Measurements from ENCODE around the gene TMTC3. TPM values are rescaled to one million over a fixed set of nuclear protein-coding genes. Genes with fewer than 3 reads are reported as not detected.
"Not testable (repeated sequence)": the region's sequence is repeated elsewhere in the genome, so short reads cannot be mapped to it uniquely, and the experiment has no call there.

Gene TMTC3
- total RNA-seq, 2 donors from 2014 or later = 13.0 to 15.2 TPM

GRCh38 chr12:88207921-88208620 is 66.0 kb downstream of the TMTC3 start:
- ATAC-seq (no peak), DNase-seq (no peak)
- intact Hi-C loops (cut with DNase I, micrococcal nuclease) = no loop called here

DNA sequence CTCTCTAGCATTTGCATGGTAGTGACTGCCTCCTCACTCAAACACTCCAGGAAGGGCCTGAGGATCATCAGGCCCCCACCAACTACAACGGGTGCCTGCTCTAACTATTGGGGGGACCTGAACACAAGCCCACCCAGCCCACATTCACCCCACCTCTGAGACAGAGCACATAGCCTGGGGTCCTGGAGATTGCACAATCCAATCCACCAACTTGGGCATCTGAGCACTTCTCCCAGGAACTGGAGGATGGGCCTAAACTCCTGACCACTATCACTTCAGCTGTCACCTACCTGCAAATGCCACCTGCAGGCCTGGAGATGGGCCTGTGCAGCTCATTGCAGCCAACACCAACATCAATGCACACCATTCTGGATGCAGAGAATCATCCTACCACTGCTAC is 66.6 kb downstream of the TMTC3 start:
- intact Hi-C loops (cut with DNase I, micrococcal nuclease) = no loop called here
- no peak for ATAC-seq
- DNase-seq = no peak

DNA sequence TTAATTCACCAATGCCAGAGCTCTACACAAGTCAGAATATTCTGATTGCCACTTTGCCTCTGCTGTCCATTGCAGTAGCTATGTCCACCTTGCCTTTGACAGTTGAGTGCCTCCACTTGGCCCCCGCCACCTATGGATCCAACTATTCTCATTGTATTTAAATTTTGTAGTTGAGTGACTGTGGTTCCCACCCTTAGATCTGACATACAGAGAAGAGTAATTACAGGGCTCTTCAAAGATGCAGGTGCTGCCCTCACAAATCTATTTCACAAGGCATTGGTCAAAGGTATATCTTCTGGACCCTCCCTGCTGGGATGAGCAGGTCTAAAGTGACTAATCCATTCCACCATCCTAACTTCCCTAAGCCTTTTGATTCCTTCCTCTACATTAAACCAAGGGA is 68.2 kb downstream of the TMTC3 start:
- ATAC-seq; intact Hi-C loops (cut with DNase I, micrococcal nuclease): not testable (repeated sequence)

DNA sequence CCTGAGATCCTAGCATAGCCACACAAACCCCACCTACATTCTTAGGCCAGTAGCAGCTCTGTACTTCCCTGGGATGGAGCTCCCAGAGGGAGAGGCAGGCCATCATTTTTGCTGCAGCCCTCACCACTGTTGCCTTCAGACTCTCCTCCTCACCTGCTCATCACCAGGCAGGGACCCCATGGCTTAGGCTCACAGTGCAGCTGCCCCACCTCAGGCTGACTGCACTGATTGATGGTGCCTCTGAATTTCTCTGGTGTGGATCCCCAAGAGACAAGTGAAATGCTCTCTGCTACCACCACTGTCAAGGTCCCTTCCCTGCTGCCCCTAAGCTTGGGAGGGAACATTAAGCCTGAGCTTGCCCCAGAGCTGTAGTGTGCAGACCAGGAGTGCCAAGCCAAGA is 76.2 kb downstream of the TMTC3 start:
- ATAC-seq (no peak), DNase-seq (no peak)
- intact Hi-C loops (cut with DNase I, micrococcal nuclease) = no loop called here

More for the DNA sequence above, 68.2 kb downstream of the TMTC3 start:
- DNase-seq = not testable (repeated sequence)

DNA sequence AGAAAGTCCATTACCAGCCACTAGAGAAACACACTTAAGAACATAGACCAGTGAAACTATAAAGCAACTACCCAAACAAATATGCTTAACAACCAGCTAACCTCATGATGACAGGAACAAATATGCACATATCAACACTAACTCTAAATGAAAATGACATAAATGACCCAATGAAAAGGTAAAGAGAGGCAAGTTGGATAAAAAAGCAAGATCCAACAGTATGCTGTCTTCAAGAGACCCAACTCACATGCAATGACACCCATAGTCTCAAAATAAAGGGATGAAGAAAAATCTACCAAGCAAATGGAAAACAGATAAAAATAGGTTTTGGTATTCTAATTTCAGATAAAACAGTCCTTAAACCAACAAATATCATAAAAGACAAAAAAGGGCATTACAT is 77.8 kb downstream of the TMTC3 start:
- intact Hi-C loops (cut with DNase I, micrococcal nuclease) = no loop called here
- no peak for DNase-seq
- ATAC-seq = no peak

- intact Hi-C loops (cut with DNase I, micrococcal nuclease) = no loop called here
- no peak for DNase-seq
- no peak for ATAC-seq
These were observed 81.4 kb downstream of the TMTC3 start for GRCh38 chr12:88223519-88223918.

GRCh38 chr12:88225776-88226175 is 83.7 kb downstream of the TMTC3 start:
- DNase-seq (no peak), ATAC-seq (no peak)
- intact Hi-C loops (cut with DNase I, micrococcal nuclease) = no loop called here

DNA sequence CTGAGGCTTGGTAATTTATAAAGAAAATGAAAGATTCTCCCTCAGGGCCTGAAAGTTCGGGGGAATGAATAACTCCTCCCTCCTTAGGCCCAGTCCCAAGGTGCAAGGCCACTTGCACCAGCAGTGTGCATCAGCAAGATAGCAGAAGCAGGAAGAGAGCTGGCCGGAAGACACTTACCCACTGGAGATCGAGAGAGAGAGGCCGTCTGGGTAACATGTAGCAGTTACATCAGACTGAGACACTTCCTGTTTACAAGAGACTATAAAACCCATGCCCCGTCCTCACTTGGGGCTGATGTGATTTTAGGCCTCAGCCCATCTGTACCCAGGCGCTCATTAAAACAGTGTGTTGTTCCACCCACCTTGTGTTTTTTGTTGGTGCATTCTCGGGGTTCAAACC is 85.2 kb downstream of the TMTC3 start:
- DNase-seq = no peak
- intact Hi-C loops (cut with DNase I, micrococcal nuclease) = no loop called here
- no peak for ATAC-seq

DNA sequence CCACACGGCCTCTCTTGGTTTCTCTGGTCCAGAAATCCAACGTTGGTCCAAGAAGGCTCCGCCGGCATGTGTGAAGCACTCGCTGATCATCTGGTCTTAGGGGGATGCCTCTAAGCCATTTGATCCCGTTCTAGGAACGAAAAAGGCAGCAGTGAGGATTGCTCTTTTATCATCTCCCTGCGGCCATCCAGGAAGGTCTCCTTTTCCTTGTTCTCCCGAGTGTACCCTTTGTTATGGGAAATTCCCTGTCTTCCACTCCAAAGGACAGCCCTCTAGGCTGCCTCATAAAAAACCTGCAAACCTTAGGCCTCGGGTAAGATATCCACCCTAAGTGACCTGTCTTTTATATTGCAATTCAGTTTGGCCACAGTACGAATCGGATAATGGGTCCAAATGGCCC is 85.8 kb downstream of the TMTC3 start:
- intact Hi-C loops (cut with DNase I, micrococcal nuclease) = no loop called here
- ATAC-seq = no peak
- DNase-seq = no peak

- intact Hi-C loops (cut with DNase I, micrococcal nuclease) = no loop called here
- DNase-seq (no peak), ATAC-seq (no peak)
These were observed 86.6 kb downstream of the TMTC3 start for GRCh38 chr12:88228720-88229119.

GRCh38 chr12:88230271-88230670 is 88.2 kb downstream of the TMTC3 start:
- ATAC-seq = no peak

GRCh38 chr12:88235183-88235833 is 93.2 kb downstream of the TMTC3 start:
- no peak for ATAC-seq
- no peak for DNase-seq
- intact Hi-C loops (cut with DNase I, micrococcal nuclease) = no loop called here

More at GRCh38 chr12:88230271-88230670, 88.2 kb downstream of the TMTC3 start:
- intact Hi-C loops (cut with DNase I, micrococcal nuclease) = no loop called here
- DNase-seq = no peak

DNA sequence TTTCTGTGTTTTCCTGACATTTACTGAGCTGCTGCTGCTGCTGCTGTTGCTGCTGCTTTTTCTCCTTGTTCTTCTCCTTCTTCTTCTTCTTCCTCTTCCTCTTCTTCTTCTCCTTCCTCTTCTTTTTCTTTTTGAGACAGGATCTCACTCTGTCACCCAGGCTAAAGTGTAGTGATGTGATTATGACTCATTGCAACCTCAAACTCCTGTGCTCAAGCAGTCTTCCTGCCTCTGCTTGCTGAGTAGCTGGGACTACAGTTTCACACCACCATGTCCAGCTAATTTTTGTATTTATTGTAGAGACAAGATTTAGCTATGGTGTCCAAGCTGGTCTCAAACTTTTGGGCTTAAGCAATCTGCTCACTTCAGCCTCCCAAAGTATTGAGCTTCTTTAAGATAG is 95.8 kb downstream of the TMTC3 start:
- DNase-seq (no peak), ATAC-seq (no peak)
- intact Hi-C loops (cut with DNase I, micrococcal nuclease) = no loop called here

GRCh38 chr12:88238406-88238805 is 96.3 kb downstream of the TMTC3 start:
- ATAC-seq (no peak), DNase-seq (no peak)
- intact Hi-C loops (cut with DNase I, micrococcal nuclease) = no loop called here

DNA sequence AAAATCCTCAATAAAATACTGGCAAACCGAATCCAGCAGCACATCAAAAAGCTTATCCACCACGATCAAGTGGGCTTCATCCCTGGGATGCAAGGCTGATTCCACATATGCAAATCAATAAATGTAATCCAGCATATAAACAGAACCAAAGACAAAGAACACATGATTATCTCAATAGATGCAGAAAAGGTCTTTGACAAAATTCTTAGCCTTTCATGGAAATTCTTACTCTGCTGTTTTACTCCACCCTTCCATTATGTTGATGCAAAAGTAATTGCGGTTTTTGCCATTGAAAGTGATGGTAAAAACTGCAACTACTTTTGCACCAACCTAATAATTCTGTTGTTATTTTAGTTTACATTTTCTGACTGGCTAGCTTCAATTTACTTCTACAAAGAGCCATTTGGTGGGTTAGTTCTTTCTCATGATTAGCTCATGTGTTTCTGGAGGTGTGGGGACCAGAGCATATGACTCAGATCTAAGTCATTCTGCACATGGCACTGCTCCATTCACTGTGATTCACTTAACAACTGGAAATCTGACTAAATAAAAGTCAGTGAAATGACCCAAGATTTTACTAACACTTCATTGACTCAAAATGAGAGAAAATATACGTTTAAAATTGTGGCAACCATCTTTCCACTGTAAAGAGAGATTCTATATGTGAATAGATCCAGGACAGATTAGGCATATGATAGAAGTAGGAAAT is 99.9 kb downstream of the TMTC3 start:
- DNase-seq = no peak
- intact Hi-C loops (cut with DNase I, micrococcal nuclease) = no loop called here
- ATAC-seq = no peak

DNA sequence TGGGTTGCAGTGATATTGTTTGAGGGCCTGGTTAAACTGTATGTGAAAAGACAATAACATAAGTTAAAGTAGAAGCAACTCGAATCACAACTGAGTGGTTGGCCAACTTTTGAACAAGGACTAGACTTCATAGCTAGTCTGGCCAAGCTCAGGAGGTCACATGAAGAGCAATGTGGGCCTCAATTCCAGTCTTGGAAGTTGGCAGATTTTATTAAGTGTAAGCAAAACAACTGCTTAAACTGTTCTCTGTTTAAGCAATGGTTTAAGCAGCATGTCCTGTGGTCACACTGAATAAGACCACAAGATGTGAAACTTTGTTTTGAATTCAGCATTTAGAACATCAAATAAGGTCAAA is 100.4 kb downstream of the TMTC3 start:
- ATAC-seq (no peak), DNase-seq (no peak)
- intact Hi-C loops (cut with DNase I, micrococcal nuclease) = no loop called here

GRCh38 chr12:88242939-88243338 is 100.8 kb downstream of the TMTC3 start:
- intact Hi-C loops (cut with DNase I, micrococcal nuclease) = no loop called here
- DNase-seq (no peak), ATAC-seq (no peak)

- ATAC-seq = no peak
- intact Hi-C loops (cut with DNase I, micrococcal nuclease) = no loop called here
- DNase-seq = no peak
These were observed 101.9 kb downstream of the TMTC3 start for GRCh38 chr12:88243982-88244381.

DNA sequence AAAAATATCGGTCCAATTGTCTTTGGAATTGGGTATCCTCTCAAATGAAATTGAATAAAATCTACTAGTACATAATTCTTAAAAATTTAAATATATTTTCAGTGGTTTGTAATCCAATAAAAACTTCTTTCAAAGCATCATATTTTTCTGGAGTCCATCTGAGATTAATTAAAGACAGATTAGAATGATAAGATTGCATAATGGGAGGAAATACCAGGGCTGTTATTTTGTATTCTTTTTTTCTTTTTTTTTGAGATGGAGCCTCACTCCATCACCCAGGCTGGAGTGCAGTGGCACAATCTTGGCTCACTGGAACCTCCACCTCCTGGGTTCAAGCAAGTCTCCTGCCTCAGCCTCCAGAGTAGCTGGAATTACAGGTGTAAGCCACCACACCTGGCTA is 103.8 kb downstream of the TMTC3 start:
- intact Hi-C loops (cut with DNase I, micrococcal nuclease) = no loop called here
- DNase-seq (no peak), ATAC-seq (no peak)

GRCh38 chr12:88247241-88247643 is 105.1 kb downstream of the TMTC3 start:
- intact Hi-C loops (cut with DNase I, micrococcal nuclease) = no loop called here
- ATAC-seq (no peak), DNase-seq (no peak)
